HG02571 (cell line): Measurements from ENCODE around the gene EXOG.
"Not testable (repeated sequence)": the region's sequence is repeated elsewhere in the genome, so short reads cannot be mapped to it uniquely, and the experiment has no call there.

Experiments
- ATAC-seq: cut with Tn5 transposase; IDR thresholded peaks from one replicate; pipeline ENCODE4 v1.9.1; 2021; ENCODE audit warnings: mild to moderate bottlenecking, moderate library complexity; ENCODE audit not compliant: unreplicated experiment

Gene EXOG

GRCh38 chr3:38561746-38562466 lies 65.8 kb downstream of the EXOG start:
- no peak for ATAC-seq

DNA sequence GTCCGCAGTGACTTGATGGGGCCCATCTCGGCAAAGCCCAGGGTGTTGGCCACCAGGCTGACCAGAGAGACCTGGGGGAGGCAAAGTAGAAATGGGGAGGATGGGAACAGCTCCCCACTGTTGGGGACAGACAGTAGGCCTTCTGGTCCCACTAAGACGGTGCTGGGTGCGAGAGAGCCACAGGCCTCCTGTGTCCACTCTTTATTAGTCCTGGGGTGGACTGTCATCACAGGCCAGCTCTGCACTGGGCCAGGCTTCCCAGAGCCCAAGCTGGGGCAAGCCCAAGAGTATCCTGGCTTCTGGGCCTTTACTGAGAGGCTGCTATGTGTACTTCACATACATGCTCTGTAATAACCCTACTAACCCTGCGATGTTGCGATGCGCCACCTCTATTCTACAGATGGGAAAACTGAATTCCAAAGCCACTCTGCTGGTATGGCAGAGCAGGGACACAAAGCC lies 66.4 kb downstream of the EXOG start:
- no peak for ATAC-seq

- no peak for ATAC-seq
Measured at GRCh38 chr3:38563070-38563885, 67.1 kb downstream of the EXOG start.

DNA sequence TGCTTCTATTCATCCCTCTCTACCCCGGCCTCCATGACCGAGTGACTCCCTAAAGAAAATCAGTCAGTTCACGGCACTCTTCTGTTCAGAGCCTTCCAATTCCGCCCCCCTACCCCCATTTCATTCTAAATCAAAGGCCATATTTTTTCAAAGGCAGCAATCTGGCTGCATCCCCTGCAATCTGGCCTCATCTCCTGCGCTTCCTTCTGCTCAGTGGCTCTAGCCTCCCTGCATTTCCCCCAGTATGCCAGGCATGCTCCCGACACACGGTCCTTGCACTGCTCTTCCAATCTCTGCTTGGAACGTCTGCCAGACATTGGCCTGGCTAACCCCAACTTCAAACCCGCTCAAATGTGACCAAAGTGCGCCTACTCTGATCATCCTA lies 67.7 kb downstream of the EXOG start:
- no peak for ATAC-seq

DNA sequence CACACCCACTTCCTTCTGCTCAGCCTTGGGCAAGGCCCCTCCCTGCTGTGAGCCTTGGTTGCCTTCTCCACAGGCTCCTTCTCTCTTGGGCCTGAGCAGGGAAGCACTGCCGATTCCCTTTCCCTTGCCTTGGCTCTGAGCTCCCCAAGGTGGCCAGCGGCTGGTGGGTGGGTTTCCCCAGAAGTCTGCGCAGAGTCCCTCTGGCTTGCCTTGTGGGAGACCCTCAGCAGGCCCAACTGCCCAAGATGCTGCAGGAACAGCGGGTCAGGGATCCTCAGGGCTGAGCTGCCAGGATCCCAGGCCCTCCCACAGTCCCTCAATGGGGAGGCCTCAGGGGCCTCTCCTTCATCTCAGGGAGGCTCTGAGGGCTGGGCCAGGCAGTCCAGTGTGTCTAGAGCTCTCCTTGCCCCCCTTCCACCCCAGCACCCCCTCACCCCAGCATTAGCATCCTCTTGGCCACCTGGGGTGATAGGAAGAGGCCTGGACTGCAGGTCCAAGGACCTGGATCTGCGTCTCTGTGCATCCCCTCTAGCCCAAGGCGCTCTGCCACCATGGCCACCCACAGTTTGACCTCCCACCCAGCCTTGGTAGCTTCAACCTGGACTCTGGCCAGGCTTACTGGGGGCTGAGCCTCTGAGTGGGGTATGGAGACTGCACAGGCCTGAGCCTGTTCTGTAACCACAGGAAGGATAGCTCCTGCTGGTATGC lies 68.6 kb downstream of the EXOG start:
- ATAC-seq, result no peak

GRCh38 chr3:38565339-38566214 lies 69.4 kb downstream of the EXOG start:
- no peak for ATAC-seq

DNA sequence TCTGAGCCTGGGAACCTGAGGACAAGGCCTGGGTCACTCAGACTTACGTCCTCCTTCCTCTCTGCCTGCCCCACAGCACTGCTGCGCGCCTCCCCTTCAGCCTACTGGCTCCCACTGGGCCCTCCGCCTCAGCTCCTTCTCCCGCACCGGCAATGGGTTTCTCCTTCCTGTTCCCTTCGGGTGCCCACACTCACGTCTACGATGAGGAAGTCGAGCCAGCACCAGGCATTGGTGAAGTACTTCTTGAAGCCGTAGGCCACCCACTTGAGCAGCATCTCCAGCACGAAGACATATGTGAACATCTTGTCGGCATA lies 70.0 kb downstream of the EXOG start:
- ATAC-seq, result no peak

GRCh38 chr3:38566794-38567193 lies 70.7 kb downstream of the EXOG start:
- not testable (repeated sequence) for ATAC-seq

GRCh38 chr3:38567498-38567897 lies 71.4 kb downstream of the EXOG start:
- ATAC-seq, result no peak

DNA sequence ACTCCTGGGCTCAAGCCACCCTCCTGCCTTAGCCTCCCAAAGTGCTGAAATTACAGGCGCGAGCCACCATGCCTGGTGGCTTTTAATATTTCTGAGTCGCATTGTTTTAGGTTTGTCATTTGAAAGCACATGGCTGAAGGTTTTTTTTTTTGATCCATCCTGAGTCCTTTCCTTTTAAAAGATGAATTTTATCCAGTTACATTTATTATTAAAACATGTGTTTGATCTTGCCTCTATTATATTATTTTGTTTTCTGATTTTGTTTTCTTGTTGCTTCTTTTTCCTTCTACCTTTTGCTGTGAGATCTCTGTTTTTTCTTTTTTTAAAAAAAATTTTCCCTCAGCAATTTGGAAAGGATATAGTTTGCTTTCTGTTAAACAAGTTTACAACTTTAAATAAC lies 77.0 kb downstream of the EXOG start:
- ATAC-seq, result no peak

- ATAC-seq, result no peak
Measured at GRCh38 chr3:38573556-38573955, 77.4 kb downstream of the EXOG start.

- ATAC-seq, result no peak
Measured at GRCh38 chr3:38574411-38575278, 78.5 kb downstream of the EXOG start.

GRCh38 chr3:38575279-38575843 lies 79.2 kb downstream of the EXOG start:
- ATAC-seq, result no peak
